GM12872 (cell line): ENCODE measurements around the gene APIP.

Source experiments
- CTCF ChIP-seq: IDR thresholded peaks from 3 replicates; pipeline ENCODE4 v1.5.1; 2011; ENCODE audit warnings: low read depth, mild to moderate bottlenecking, low read length, moderate library complexity; ENCODE audit not compliant: insufficient read depth

APIP gene

DNA sequence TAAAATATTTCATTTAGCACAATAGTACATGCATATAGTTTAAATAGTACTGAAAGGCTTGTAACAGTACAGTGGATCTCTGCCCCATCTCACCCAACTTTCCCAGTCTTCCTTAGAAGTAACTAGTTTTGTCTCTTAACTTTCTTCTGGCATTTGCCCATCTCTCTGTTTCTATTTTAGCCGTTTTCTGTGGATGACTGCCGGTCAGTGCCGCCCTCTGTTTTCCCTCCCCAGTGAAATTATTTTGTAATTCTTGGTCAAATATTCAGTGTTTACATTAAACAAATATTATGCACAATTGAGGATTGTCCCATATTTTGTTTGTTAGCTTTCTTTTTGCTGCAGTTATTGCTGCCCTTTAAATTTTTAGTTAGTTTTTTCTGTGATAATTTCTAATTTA is 8.5 kb upstream of the APIP start:
- no peak for TF ChIP-seq CTCF

GRCh38 chr11:34921156-34921555 is 5.0 kb upstream of the APIP start:
- no peak for TF ChIP-seq CTCF

GRCh38 chr11:34916843-34917770 is 928 bp upstream of the APIP start:
- no peak for TF ChIP-seq CTCF

GRCh38 chr11:34915136-34916014 is 804 bp downstream of the APIP start:
- no peak for TF ChIP-seq CTCF

DNA sequence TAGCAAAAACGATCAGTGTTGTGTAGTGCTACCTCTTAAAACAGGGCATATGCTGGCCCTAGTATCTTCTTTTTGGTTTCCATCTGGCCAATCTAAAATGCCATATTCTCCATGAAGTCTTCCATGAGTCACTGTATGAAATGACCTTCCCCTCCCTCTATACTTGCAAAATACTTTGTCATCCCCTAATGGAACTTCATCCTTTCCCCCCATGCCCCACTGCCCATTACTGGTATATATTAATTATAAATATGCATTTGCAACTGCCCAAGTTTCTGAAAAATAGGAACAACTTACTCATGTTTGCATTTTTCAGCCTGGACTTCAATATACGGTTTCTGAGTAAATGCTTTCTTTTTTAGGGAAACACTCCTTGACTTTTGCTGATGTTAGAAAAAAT is 4.5 kb downstream of the APIP start:
- TF ChIP-seq CTCF: no peak

- no peak for TF ChIP-seq CTCF
Observed at GRCh38 chr11:34910817-34911216, 5.4 kb downstream of the APIP start.

GRCh38 chr11:34909955-34910354 is 6.2 kb downstream of the APIP start:
- TF ChIP-seq CTCF: no peak
